ENCODE data around the gene TAPT1.
"Not testable (repeated sequence)": the region's sequence is repeated elsewhere in the genome, so short reads cannot be mapped to it uniquely, and the experiment has no call there.

Gene TAPT1, protein sequence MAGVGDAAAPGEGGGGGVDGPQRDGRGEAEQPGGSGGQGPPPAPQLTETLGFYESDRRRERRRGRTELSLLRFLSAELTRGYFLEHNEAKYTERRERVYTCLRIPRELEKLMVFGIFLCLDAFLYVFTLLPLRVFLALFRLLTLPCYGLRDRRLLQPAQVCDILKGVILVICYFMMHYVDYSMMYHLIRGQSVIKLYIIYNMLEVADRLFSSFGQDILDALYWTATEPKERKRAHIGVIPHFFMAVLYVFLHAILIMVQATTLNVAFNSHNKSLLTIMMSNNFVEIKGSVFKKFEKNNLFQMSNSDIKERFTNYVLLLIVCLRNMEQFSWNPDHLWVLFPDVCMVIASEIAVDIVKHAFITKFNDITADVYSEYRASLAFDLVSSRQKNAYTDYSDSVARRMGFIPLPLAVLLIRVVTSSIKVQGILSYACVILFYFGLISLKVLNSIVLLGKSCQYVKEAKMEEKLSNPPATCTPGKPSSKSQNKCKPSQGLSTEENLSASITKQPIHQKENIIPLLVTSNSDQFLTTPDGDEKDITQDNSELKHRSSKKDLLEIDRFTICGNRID

DNA sequence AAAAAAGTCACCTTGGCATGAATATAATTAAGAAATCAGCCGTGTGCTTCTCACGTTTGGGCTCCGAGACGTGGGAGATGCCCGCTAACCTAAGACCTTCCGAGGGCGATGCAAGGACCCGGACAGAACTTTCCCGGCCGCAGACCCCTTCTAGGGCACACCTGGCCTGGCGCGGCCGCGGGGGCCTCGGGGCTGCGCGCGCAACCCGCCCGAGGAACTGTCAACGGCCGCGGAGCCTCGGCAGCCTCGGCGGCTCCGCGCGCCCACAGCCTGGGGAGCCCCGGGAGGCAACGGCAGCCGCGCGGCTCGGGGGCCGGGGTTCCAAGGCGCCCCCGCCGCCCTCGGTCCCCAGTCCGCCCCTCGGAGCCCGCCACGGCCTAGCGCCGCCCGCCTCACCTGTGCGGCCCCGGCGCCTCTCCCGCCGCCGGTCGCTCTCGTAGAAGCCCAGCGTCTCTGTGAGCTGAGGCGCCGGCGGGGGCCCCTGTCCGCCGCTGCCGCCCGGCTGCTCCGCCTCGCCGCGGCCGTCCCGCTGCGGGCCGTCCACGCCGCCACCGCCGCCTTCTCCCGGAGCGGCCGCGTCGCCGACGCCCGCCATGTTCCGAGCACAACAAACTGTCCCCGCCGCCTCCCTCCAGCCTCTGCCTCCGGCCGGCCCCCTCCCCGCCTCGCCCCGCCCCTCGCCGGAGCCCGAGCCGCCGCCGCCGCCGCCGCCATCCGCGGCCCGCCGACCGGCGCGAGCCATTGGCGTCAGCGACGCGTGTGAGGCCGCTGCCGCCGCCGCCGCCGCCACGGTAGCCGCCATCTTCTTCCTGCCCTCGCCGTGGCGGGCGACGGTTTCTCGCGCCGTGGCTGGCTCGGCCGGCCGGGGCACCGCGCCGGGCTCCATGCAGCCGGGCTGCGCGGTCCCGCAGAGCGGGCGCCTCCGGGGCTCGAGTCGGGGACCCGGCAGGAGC lies at the start of gene TAPT1:
Gene TAPT1, minus strand, starts transcription at position 609 of the 953 bp plus-strand sequence. Its CDS starts 14 bp downstream, at position 595.
- DNase-seq (ENCODE audit: low read depth): no peak
- in situ Hi-C loops (cut with HindIII; ENCODE audit: low sequenced_read_pairs): no loop called here
- H3K4me3 ChIP-seq (ENCODE audit: low read depth, low read length): peak within 1 kb of the TSS; percentile 55
- TF ChIP-seq CTCF (IDR thresholded peaks at IDR 0.05; ENCODE audit: low read depth, low read length, missing control alignments): no peak

DNA sequence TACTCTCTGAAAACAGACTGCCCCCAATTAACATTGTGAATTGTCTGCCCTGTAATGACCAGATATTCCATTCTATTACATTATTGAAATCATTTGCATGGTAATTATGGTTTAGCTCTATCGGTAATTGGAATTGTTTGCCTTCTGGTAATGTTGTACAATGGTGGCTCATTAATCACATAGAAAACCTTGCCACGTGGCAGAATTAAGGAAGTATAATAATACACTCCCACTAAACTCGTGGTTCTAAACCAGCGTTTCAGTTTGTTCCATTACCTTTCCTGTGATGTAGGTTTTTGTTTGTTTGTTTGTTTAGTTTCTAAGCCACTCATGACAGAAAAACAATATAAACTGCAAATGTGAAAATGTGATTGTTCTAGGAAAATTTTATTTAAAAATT lies 45.1 kb upstream of the TAPT1 start:
- in situ Hi-C loops (cut with HindIII; ENCODE audit: low sequenced_read_pairs): no loop called here
- TF ChIP-seq CTCF (IDR thresholded peaks at IDR 0.05; ENCODE audit: low read depth, low read length, missing control alignments): no peak
- no peak overlapping the region for H3K4me3 ChIP-seq (ENCODE audit: low read depth, low read length)
- DNase-seq (ENCODE audit: low read depth): no peak

GRCh38 chr4:16270454-16271328 lies 44.4 kb upstream of the TAPT1 start:
- no peak for TF ChIP-seq CTCF (IDR thresholded peaks at IDR 0.05; ENCODE audit: low read depth, low read length, missing control alignments)
- no peak for DNase-seq (ENCODE audit: low read depth)
- in situ Hi-C loops (cut with HindIII; ENCODE audit: low sequenced_read_pairs): no loop called here
- no peak overlapping the region for H3K4me3 ChIP-seq (ENCODE audit: low read depth, low read length)

GRCh38 chr4:16269742-16270453 lies 43.6 kb upstream of the TAPT1 start:
- in situ Hi-C loops (cut with HindIII; ENCODE audit: low sequenced_read_pairs): not testable (repeated sequence)
- peak; percentile 76 for DNase-seq (ENCODE audit: low read depth)

DNA sequence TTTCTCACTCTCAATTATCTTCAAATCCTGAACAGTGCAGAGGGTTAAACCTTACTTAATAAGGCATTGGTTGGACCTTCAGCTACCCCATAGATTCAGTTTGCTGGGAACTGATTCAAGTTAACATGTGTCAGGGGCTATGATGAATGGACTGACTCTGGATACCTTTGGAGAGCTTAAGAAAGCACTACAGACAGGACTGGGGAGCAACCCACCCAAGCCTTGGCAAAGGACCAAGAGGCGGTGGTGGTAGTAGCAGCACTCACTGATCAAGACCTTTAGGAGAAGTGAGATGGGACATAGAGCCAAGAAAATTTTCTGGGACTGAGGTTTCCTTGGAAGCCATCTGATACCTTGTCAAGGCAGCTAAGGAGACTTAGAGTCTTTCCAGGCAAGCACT lies 43.0 kb upstream of the TAPT1 start:
- in situ Hi-C loops (cut with HindIII; ENCODE audit: low sequenced_read_pairs): no loop called here
- no peak for TF ChIP-seq CTCF (IDR thresholded peaks at IDR 0.05; ENCODE audit: low read depth, low read length, missing control alignments)
- no peak overlapping the region for H3K4me3 ChIP-seq (ENCODE audit: low read depth, low read length)
- DNase-seq (ENCODE audit: low read depth): no peak

More at GRCh38 chr4:16269742-16270453, 43.6 kb upstream of the TAPT1 start:
- not testable (repeated sequence) for H3K4me3 ChIP-seq (ENCODE audit: low read depth, low read length)

DNA sequence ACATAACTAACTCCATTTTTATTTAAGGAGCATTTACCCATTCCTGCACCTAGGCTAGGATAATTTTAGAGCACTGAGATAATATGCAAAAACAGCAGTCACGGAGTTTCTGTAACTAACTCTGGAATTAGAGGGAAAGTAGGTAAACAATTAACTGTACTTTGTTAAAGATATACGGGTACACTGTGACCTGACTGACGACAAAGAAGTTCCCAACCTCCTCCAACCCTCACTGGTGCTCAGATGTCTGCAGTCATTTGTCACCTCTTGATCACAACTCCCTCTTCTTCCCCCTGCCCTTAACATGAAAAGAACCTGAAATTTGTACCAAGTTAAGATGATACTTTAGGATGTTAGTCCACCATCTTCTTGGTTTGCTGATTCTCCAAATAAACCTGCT lies 42.0 kb upstream of the TAPT1 start:
- DNase-seq (ENCODE audit: low read depth): no peak
- H3K4me3 ChIP-seq (ENCODE audit: low read depth, low read length): no peak overlapping the region
- in situ Hi-C loops (cut with HindIII; ENCODE audit: low sequenced_read_pairs): no loop called here
- TF ChIP-seq CTCF (IDR thresholded peaks at IDR 0.05; ENCODE audit: low read depth, low read length, missing control alignments): no peak

All from astrocyte of the cerebellum (primary cell).